HepG2 (cell line): ENCODE data around the gene IPPK. TPM values are rescaled to one million over a fixed set of nuclear protein-coding genes. Genes with fewer than 3 reads are reported as not detected.

ENCODE experiments used
- ATF2 ChIP-seq: sonication (generic); formaldehyde crosslinking; IDR thresholded peaks from 2 replicates; pipeline ENCODE4 v1.4.0; 2020; ENCODE audit warnings: missing genetic modification reagents
- CHD4 ChIP-seq: fragments of 200-600 bp; sonication (generic); IDR thresholded peaks from 2 replicates; pipeline ENCODE4 v1.7.0; 2017; ENCODE audit warnings: mild to moderate bottlenecking, low read length, borderline replicate concordance
- HOMEZ ChIP-seq: IDR thresholded peaks from 2 replicates; pipeline ENCODE4 v1.6.1; 2016; ENCODE audit warnings: low read depth
- NFIC ChIP-seq: IDR thresholded peaks from 2 replicates; pipeline ENCODE4 v1.6.1; 2012; ENCODE audit warnings: mild to moderate bottlenecking, low read length, inconsistent platforms
- POGZ ChIP-seq: sonication (generic); formaldehyde crosslinking; IDR thresholded peaks from 2 replicates; pipeline ENCODE4 v1.4.0; 2020; ENCODE audit warnings: mild to moderate bottlenecking, missing genetic modification reagents
- POLR2A ChIP-seq, 2 experiments: IDR thresholded peaks; 2 replicates each; pipeline ENCODE4 v1.6.1; 2011; ENCODE audit warnings: low read depth in 2 of 2, low read length in 2 of 2, mild to moderate bottlenecking in 1 of 2, moderate library complexity in 1 of 2; ENCODE audit not compliant: insufficient read depth in 1 of 2
- PPARG ChIP-seq: conservative IDR thresholded peaks from 2 replicates; pipeline ENCODE4 v1.6.1; 2016; ENCODE audit warnings: missing biosample characterization, missing genetic modification reagents
- SMYD3 ChIP-seq: sonication (generic); formaldehyde crosslinking; IDR thresholded peaks from 2 replicates; pipeline ENCODE4 v1.8.1; 2023; ENCODE audit warnings: mild to moderate bottlenecking, missing genetic modification reagents
- SP5 ChIP-seq: IDR thresholded peaks from 2 replicates; pipeline ENCODE4 v1.6.1; 2016; ENCODE audit warnings: low read depth, borderline replicate concordance
- TFE3 ChIP-seq: IDR thresholded peaks from 2 replicates; pipeline ENCODE4 v1.6.1; 2016
- ZBTB38 ChIP-seq: sonication (generic); formaldehyde crosslinking; IDR thresholded peaks from 2 replicates; pipeline ENCODE4 v1.5.1; 2020; ENCODE audit warnings: mild to moderate bottlenecking, missing genetic modification reagents
- ZFY ChIP-seq: sonication (generic); formaldehyde crosslinking; IDR thresholded peaks from 2 replicates; pipeline ENCODE4 v1.4.0; 2020; ENCODE audit warnings: missing genetic modification reagents
- ZNF549 ChIP-seq: sonication (generic); formaldehyde crosslinking; IDR thresholded peaks from 2 replicates; pipeline ENCODE4 v1.5.0; 2020; ENCODE audit warnings: missing genetic modification reagents
- ZNF574 ChIP-seq: sonication (generic); formaldehyde crosslinking; IDR thresholded peaks from 2 replicates; pipeline ENCODE4 v1.4.0; 2020; ENCODE audit warnings: missing genetic modification reagents
- polyA plus RNA-seq, 8 experiments: library from polyadenylated mRNA; depleted of rRNA in 3 of 8; stranded (reverse) in 7 of 8; unstranded in 1 of 8; fragments of >200 nt; fragmentation: Illumina TruSeq in 4 of 8; extraction: Trizol in 4 of 8; gene quantifications; 2 replicates each; pipeline versions ENCODE4 v1.2.1 to v1.2.3, GENCODE V29; 2011 to 2016; ENCODE audit warnings: low read depth in 4 of 8, missing spikeins in 1 of 8, mixed read lengths in 1 of 8; ENCODE audit not compliant: insufficient read depth in 1 of 8
- total RNA-seq, 5 experiments: library from RNA; depleted of rRNA; stranded (reverse); fragments of >200 nt; fragmentation: Illumina TruSeq; extraction: Trizol; gene quantifications; 2 replicates each; pipeline ENCODE4 v1.2.3, GENCODE V29; 2016; ENCODE audit warnings: low read depth in 1 of 5
- TF ChIP-seq, protein P1 (sequence below): sonication (generic); formaldehyde crosslinking; conservative IDR thresholded peaks from 2 replicates; pipeline ENCODE4 v1.8.0; 2022; ENCODE audit warnings: low read depth, missing genetic modification reagents
- TF ChIP-seq, protein P2 (sequence below): sonication (generic); formaldehyde crosslinking; IDR thresholded peaks from 2 replicates; pipeline ENCODE4 v1.8.0; 2022; ENCODE audit warnings: missing genetic modification reagents, mild to moderate bottlenecking, borderline replicate concordance
- TF ChIP-seq, protein P3 (sequence below): sonication (generic); formaldehyde crosslinking; IDR thresholded peaks from 2 replicates; pipeline ENCODE4 v1.4.0; 2020; ENCODE audit warnings: mild to moderate bottlenecking, missing genetic modification reagents

IPPK gene
- total and polyA plus RNA-seq, 2 of the 13 experiments (the other 11 are each of a cell fraction or from before 2014, with no cell fraction given) = 9.9 to 14.1 TPM

DNA sequence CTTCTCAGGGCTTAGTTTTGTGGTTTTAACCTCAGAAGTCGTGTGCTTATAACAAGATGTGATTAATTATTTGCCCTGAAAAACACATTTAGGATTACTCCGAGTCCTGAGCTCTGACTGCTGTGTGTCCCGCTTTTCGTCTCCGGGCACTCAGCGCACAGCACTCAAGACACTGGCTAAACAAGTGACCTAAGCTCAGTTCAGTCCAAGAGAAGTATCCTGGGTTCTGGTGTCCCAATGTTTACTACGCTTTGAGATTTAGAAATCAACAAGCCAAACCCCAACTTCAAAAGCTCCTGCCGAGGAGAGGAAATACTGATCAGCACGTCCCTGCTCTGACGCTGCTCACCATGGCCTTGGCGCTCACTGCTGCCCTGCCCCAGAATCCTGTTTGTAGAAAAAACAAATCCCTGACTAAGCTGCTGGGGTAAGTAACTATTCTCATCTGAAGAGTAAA is 53.2 kb downstream of the IPPK start (continued):
- TF ChIP-seq HOMEZ (CRISPR knock-in tag) (peak; percentile 72), ZNF549 (no peak), ZBTB38 (peak; percentile 87), SMYD3 (0 out of 2 replicates have a peak, but pooled peaks have one; percentile 56), CHD4 (peak; percentile 42; the same call in 1 of the 2 replicates), TFE3 (CRISPR knock-in tag) (0 out of 2 replicates have a peak, but pooled peaks have one; percentile 21), ZNF574 (CRISPR knock-in tag) (0 out of 2 replicates have a peak, but pooled peaks have one; percentile 24), POGZ (CRISPR knock-in tag) (peak; percentile 24; the same call in 1 of the 2 replicates), ZFY (CRISPR knock-in tag) (no peak), PPARG (CRISPR knock-in tag) (peak; percentile 45; the same call in 1 of the 2 replicates), POLR2A (IDR thresholded peaks at IDR 0.05; ENCODE audit: insufficient read depth in 1 of 2, low read depth in 2 of 2, low read length in 2 of 2) (0 out of 4 replicates have a peak, but pooled peaks of 1 of the 2 experiments have one; percentile 26), SP5 (CRISPR knock-in tag) (peak; percentile 53; the same call in 1 of the 2 replicates), NFIC (peak; percentile 83; the same call in 1 of the 2 replicates), ATF2 (CRISPR knock-in tag) (peak; percentile 54; the same call in 1 of the 2 replicates)
- TF ChIP-seq, protein P1, sequence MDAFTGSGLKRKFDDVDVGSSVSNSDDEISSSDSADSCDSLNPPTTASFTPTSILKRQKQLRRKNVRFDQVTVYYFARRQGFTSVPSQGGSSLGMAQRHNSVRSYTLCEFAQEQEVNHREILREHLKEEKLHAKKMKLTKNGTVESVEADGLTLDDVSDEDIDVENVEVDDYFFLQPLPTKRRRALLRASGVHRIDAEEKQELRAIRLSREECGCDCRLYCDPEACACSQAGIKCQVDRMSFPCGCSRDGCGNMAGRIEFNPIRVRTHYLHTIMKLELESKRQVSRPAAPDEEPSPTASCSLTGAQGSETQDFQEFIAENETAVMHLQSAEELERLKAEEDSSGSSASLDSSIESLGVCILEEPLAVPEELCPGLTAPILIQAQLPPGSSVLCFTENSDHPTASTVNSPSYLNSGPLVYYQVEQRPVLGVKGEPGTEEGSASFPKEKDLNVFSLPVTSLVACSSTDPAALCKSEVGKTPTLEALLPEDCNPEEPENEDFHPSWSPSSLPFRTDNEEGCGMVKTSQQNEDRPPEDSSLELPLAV (CRISPR knock-in tag) = no peak
- TF ChIP-seq, protein P2, sequence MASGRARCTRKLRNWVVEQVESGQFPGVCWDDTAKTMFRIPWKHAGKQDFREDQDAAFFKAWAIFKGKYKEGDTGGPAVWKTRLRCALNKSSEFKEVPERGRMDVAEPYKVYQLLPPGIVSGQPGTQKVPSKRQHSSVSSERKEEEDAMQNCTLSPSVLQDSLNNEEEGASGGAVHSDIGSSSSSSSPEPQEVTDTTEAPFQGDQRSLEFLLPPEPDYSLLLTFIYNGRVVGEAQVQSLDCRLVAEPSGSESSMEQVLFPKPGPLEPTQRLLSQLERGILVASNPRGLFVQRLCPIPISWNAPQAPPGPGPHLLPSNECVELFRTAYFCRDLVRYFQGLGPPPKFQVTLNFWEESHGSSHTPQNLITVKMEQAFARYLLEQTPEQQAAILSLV (CRISPR knock-in tag) = no peak
- TF ChIP-seq, protein P3, sequence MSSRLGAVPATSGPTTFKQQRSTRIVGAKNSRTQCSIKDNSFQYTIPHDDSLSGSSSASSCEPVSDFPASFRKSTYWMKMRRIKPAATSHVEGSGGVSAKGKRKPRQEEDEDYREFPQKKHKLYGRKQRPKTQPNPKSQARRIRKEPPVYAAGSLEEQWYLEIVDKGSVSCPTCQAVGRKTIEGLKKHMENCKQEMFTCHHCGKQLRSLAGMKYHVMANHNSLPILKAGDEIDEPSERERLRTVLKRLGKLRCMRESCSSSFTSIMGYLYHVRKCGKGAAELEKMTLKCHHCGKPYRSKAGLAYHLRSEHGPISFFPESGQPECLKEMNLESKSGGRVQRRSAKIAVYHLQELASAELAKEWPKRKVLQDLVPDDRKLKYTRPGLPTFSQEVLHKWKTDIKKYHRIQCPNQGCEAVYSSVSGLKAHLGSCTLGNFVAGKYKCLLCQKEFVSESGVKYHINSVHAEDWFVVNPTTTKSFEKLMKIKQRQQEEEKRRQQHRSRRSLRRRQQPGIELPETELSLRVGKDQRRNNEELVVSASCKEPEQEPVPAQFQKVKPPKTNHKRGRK (CRISPR knock-in tag) = no peak
